ENCODE data around the gene OLIG2.
A peak's percentile ranks its signal among the peaks of the same experiment; 100 is the strongest.

OLIG2 gene

GRCh38 chr21:33069994-33070743, 44.4 kb downstream of the OLIG2 start, which contains the start of gene OLIG1:
Gene OLIG1, plus strand, starts transcription at chr21:33070141. Its CDS starts 106 bp downstream, at chr21:33070247.
- H3K9me3 ChIP-seq (ENCODE audit: control insufficient read depth, low read depth, low read length) = peaks cover 5% of the 10 kb centered on the region
- no peak within 1 kb of the TSS for H3K9ac ChIP-seq (ENCODE audit: low read length)
- peaks cover 99% of the 10 kb centered on the region for H3K27me3 ChIP-seq (ENCODE audit: control insufficient read depth, insufficient read depth, low read length)
- peaks cover 25% of the 10 kb centered on the region for H3K4me1 ChIP-seq (ENCODE audit: control insufficient read depth, low read depth, low read length)
- peak within 1 kb of the TSS; percentile 44 for H3K4me3 ChIP-seq (ENCODE audit: low read length)
- H3K36me3 ChIP-seq (ENCODE audit: control insufficient read depth, low read depth, low read length) = no peaks in the 10 kb centered on the region
- no peak within 1 kb of the TSS for H3K27ac ChIP-seq (ENCODE audit: low read length)

- no peak overlapping the region for H3K9ac ChIP-seq (ENCODE audit: low read length)
- peak overlapping the region; percentile 44 for H3K4me3 ChIP-seq (ENCODE audit: low read length)
- peaks cover 99% of the 10 kb centered on the region for H3K27me3 ChIP-seq (ENCODE audit: control insufficient read depth, insufficient read depth, low read length)
- peaks cover 29% of the 10 kb centered on the region for H3K4me1 ChIP-seq (ENCODE audit: control insufficient read depth, low read depth, low read length)
- H3K27ac ChIP-seq (ENCODE audit: low read length) = no peak overlapping the region
- no peaks in the 10 kb centered on the region for H3K36me3 ChIP-seq (ENCODE audit: control insufficient read depth, low read depth, low read length)
- H3K9me3 ChIP-seq (ENCODE audit: control insufficient read depth, low read depth, low read length) = peaks cover 5% of the 10 kb centered on the region
Observed at GRCh38 chr21:33070744-33070997, 44.9 kb downstream of the OLIG2 start.

GRCh38 chr21:33070998-33071769, 45.4 kb downstream of the OLIG2 start:
- Histone ChIP-seq H3K27me3 (ENCODE audit: control insufficient read depth, insufficient read depth, low read length) (peaks cover 99% of the 10 kb centered on the region), H3K27ac (ENCODE audit: low read length) (no peak overlapping the region), H3K4me3 (ENCODE audit: low read length) (peak overlapping the region; percentile 34), H3K4me1 (ENCODE audit: control insufficient read depth, low read depth, low read length) (peaks cover 34% of the 10 kb centered on the region), H3K9ac (ENCODE audit: low read length) (no peak overlapping the region), H3K36me3 (ENCODE audit: control insufficient read depth, low read depth, low read length) (no peaks in the 10 kb centered on the region), H3K9me3 (ENCODE audit: control insufficient read depth, low read depth, low read length) (peaks cover 5% of the 10 kb centered on the region)

- H3K4me3 ChIP-seq (ENCODE audit: low read length) = peak overlapping the region; percentile 34
- H3K27me3 ChIP-seq (ENCODE audit: control insufficient read depth, insufficient read depth, low read length) = peaks cover 99% of the 10 kb centered on the region
- peaks cover 39% of the 10 kb centered on the region for H3K4me1 ChIP-seq (ENCODE audit: control insufficient read depth, low read depth, low read length)
- H3K9ac ChIP-seq (ENCODE audit: low read length) = no peak overlapping the region
- H3K27ac ChIP-seq (ENCODE audit: low read length) = no peak overlapping the region
- peaks cover 5% of the 10 kb centered on the region for H3K9me3 ChIP-seq (ENCODE audit: control insufficient read depth, low read depth, low read length)
- no peaks in the 10 kb centered on the region for H3K36me3 ChIP-seq (ENCODE audit: control insufficient read depth, low read depth, low read length)
Observed at GRCh38 chr21:33071770-33072306, 46.1 kb downstream of the OLIG2 start.

GRCh38 chr21:33073636-33074035, 47.9 kb downstream of the OLIG2 start:
- H3K9ac ChIP-seq (ENCODE audit: low read length) = no peak overlapping the region
- H3K4me3 ChIP-seq (ENCODE audit: low read length) = no peak overlapping the region
- no peaks in the 10 kb centered on the region for H3K36me3 ChIP-seq (ENCODE audit: control insufficient read depth, low read depth, low read length)
- peaks cover 93% of the 10 kb centered on the region for H3K27me3 ChIP-seq (ENCODE audit: control insufficient read depth, insufficient read depth, low read length)
- peaks cover 5% of the 10 kb centered on the region for H3K9me3 ChIP-seq (ENCODE audit: control insufficient read depth, low read depth, low read length)
- H3K4me1 ChIP-seq (ENCODE audit: control insufficient read depth, low read depth, low read length) = peaks cover 39% of the 10 kb centered on the region
- H3K27ac ChIP-seq (ENCODE audit: low read length) = no peak overlapping the region

- Histone ChIP-seq H3K9me3 (ENCODE audit: control insufficient read depth, low read depth, low read length) (no peaks in the 10 kb centered on the region), H3K27ac (ENCODE audit: low read length) (no peak overlapping the region), H3K27me3 (ENCODE audit: control insufficient read depth, insufficient read depth, low read length) (peaks cover 78% of the 10 kb centered on the region), H3K4me3 (ENCODE audit: low read length) (peak overlapping the region; percentile 32), H3K9ac (ENCODE audit: low read length) (no peak overlapping the region), H3K4me1 (ENCODE audit: control insufficient read depth, low read depth, low read length) (peaks cover 39% of the 10 kb centered on the region), H3K36me3 (ENCODE audit: control insufficient read depth, low read depth, low read length) (no peaks in the 10 kb centered on the region)
Observed at GRCh38 chr21:33075128-33075527, 49.4 kb downstream of the OLIG2 start.

- Histone ChIP-seq H3K9me3 (ENCODE audit: control insufficient read depth, low read depth, low read length) (no peaks in the 10 kb centered on the region), H3K27me3 (ENCODE audit: control insufficient read depth, insufficient read depth, low read length) (peaks cover 74% of the 10 kb centered on the region), H3K4me3 (ENCODE audit: low read length) (peak overlapping the region; percentile 32), H3K9ac (ENCODE audit: low read length) (no peak overlapping the region), H3K4me1 (ENCODE audit: control insufficient read depth, low read depth, low read length) (peaks cover 39% of the 10 kb centered on the region), H3K27ac (ENCODE audit: low read length) (no peak overlapping the region), H3K36me3 (ENCODE audit: control insufficient read depth, low read depth, low read length) (no peaks in the 10 kb centered on the region)
Observed at GRCh38 chr21:33075596-33076195, 50.0 kb downstream of the OLIG2 start.

- peaks cover 63% of the 10 kb centered on the region for H3K27me3 ChIP-seq (ENCODE audit: control insufficient read depth, insufficient read depth, low read length)
- H3K27ac ChIP-seq (ENCODE audit: low read length) = no peak overlapping the region
- peaks cover 37% of the 10 kb centered on the region for H3K4me1 ChIP-seq (ENCODE audit: control insufficient read depth, low read depth, low read length)
Observed at GRCh38 chr21:33076600-33077329, 51.0 kb downstream of the OLIG2 start.

More at GRCh38 chr21:33076600-33077329, 51.0 kb downstream of the OLIG2 start:
- Histone ChIP-seq H3K36me3 (ENCODE audit: control insufficient read depth, low read depth, low read length) (no peaks in the 10 kb centered on the region), H3K9me3 (ENCODE audit: control insufficient read depth, low read depth, low read length) (no peaks in the 10 kb centered on the region), H3K9ac (ENCODE audit: low read length) (no peak overlapping the region), H3K4me3 (ENCODE audit: low read length) (no peak overlapping the region)

Data from iPS-18a (cell line).